Dermis lymphatic vessel endothelial cell (primary cell): Measurements from ENCODE around the gene ZNF19. TPM values are rescaled to one million over a fixed set of nuclear protein-coding genes. Genes with fewer than 3 reads are reported as not detected.

Experiments
- total RNA-seq: library from RNA; depleted of rRNA; stranded (reverse); fragments of >200 nt; gene quantifications from 2 replicates; pipeline ENCODE4 v1.2.1, GENCODE V29; 2014

ZNF19 gene
- 2.0 and 2.1 TPM in 2 replicates for total RNA-seq

DNA sequence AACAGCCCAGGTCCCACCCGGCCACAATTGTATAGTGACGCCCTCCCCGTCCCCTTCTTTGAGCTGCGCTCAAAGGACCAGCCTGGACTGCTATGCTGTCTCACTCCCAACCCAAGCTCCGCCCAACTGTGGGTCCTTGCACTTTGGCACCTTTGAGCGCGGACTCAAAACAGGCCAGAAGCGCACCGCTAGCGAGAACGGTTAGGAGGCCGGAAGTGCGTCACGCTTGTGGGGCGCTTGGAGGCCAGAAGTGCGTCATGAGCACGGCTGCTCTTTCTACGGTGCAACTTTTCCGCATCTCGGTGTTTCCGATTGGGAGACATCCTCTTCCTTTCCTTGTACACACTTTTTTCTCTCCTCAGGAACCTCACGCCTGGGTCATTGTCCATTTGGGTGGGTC lies at the start of gene ZNF19:
ZNF19 (minus strand) TSS at position 203 of the 400 bp plus-strand sequence. CDS start 7,210 bp downstream, outside the sequence.

GRCh38 chr16:71526111-71526631 lies 37.0 kb upstream of the ZNF19 start, which contains the start of gene CHST4:
TSS of gene CHST4 (plus strand) at chr16:71526426. CDS start at chr16:71536678, 10,252 bp downstream.

GRCh38 chr16:71461686-71462648 lies 27.2 kb downstream of the ZNF19 start, which contains the start of gene ZNF23:
TSS of gene ZNF23 (minus strand) at chr16:71462247. CDS start at chr16:71456796, 5,451 bp downstream.

DNA sequence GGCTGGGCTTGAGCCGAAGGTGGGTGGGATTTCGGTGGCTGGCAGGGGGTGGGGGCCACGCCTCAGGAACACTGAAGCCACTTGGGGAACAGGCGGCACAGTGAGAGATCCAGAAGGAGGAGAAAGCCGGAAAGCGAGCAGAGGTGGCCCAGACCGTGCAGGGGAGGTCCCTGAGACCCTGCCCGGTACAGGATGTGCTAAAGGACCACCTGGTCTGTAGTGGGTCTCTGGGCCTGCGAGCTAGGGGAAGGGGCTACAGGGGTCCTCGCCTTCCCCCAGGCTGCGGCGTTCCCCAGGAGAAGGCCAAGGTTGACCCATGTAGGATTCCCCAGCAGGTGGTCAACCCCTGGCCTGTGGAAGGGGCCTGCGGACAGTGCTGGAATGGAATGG lies 47.1 kb downstream of the ZNF19 start, which contains the start of gene TLE7:
TLE7 (minus strand) TSS at position 4 of the 390 bp plus-strand sequence. CDS start 8,730 bp downstream, outside the sequence.

Other genes starting within 250 kb of the ZNF19 start
- gene CMTR2, start 199.9 kb downstream of the ZNF19 start, total RNA-seq, result 29.2 and 36.9 TPM in 2 replicates
- gene CALB2, start 130.6 kb downstream of the ZNF19 start, total RNA-seq, result not detected in 2 replicates
- not detected in 2 replicates for gene TLE7, start 47.3 kb downstream of the ZNF19 start, total RNA-seq
- 4.0 and 6.3 TPM in 2 replicates for gene ZNF23, start 27.1 kb downstream of the ZNF19 start, total RNA-seq
- not detected in 2 replicates for gene CHST4, start 37.1 kb upstream of the ZNF19 start, total RNA-seq
- gene TAT, start 87.8 kb upstream of the ZNF19 start, total RNA-seq, result not detected in 2 replicates
- 0.11 and 0.86 TPM in 2 replicates for gene MARVELD3, start 136.9 kb upstream of the ZNF19 start, total RNA-seq
- 5.9 and 6.1 TPM in 2 replicates for gene PHLPP2, start 235.4 kb upstream of the ZNF19 start, total RNA-seq